HepG2 (cell line): ENCODE measurements around the gene KRT17. TPM values are rescaled to one million over a fixed set of nuclear protein-coding genes. Genes with fewer than 3 reads are reported as not detected.
A peak's percentile ranks its signal among the peaks of the same experiment; 100 is the strongest.

Experiments used
- AGO1 ChIP-seq: fragments of 200-400 bp; formaldehyde crosslinking; IDR thresholded peaks from 2 replicates; pipeline ENCODE4 v1.6.1; 2017; ENCODE audit warnings: mild to moderate bottlenecking, low read depth, low read length, moderate library complexity; ENCODE audit not compliant: poor library complexity, severe bottlenecking
- ARNT ChIP-seq: fragments of 450-650 bp; IDR thresholded peaks from 2 replicates; pipeline ENCODE4 v1.6.1; 2017
- CCAR2 ChIP-seq: fragments of 200-400 bp; formaldehyde crosslinking; optimal IDR thresholded peaks from 2 replicates; pipeline ENCODE3; 2018; ENCODE audit warnings: low read depth, mild to moderate bottlenecking, low read length, moderate library complexity
- FOXJ3 ChIP-seq: sonication (generic); formaldehyde crosslinking; IDR thresholded peaks from 2 replicates; pipeline ENCODE4 v1.4.0; 2020; ENCODE audit warnings: missing genetic modification reagents, mild to moderate bottlenecking, borderline replicate concordance
- GABPA ChIP-seq, 2 experiments: IDR thresholded peaks; 2 replicates each; pipeline ENCODE4 v1.6.1; 2011 to 2016; ENCODE audit warnings: low read depth in 2 of 2, low read length in 1 of 2, missing biosample characterization in 1 of 2, missing genetic modification characterization in 1 of 2
- HDAC2 ChIP-seq: sonication (generic); formaldehyde crosslinking; IDR thresholded peaks from 2 replicates; pipeline ENCODE4 v1.4.0; 2020; ENCODE audit warnings: missing genetic modification reagents
- KLF6 ChIP-seq: IDR thresholded peaks from 2 replicates; pipeline ENCODE4 v1.8.0; 2016; ENCODE audit warnings: missing biosample characterization, missing genetic modification reagents
- LBX2 ChIP-seq: sonication (generic); formaldehyde crosslinking; IDR thresholded peaks from 2 replicates; pipeline ENCODE4 v1.5.0; 2020; ENCODE audit warnings: missing genetic modification reagents, mild to moderate bottlenecking, borderline replicate concordance
- NCOA5 ChIP-seq: sonication (generic); formaldehyde crosslinking; IDR thresholded peaks from 2 replicates; pipeline ENCODE4 v1.4.0; 2020; ENCODE audit warnings: missing genetic modification reagents
- PBX3 ChIP-seq: sonication (generic); formaldehyde crosslinking; IDR thresholded peaks from 2 replicates; pipeline ENCODE4 v1.8.1; 2023; ENCODE audit warnings: missing genetic modification reagents, inconsistent platforms, borderline replicate concordance
- PCBP1 ChIP-seq: fragments of 200-400 bp; formaldehyde crosslinking; IDR thresholded peaks from 2 replicates; pipeline ENCODE4 v1.6.1; 2017; ENCODE audit warnings: mild to moderate bottlenecking, low read depth, low read length, borderline replicate concordance
- RBM39 ChIP-seq: fragments of 200-400 bp; formaldehyde crosslinking; IDR thresholded peaks from one replicate; pipeline ENCODE4 v1.6.1; 2018; ENCODE audit warnings: antibody characterized with exemption, mild to moderate bottlenecking, low read depth, low read length; ENCODE audit not compliant: poor library complexity, severe bottlenecking
- TOPORS ChIP-seq: sonication (generic); formaldehyde crosslinking; IDR thresholded peaks from 2 replicates; pipeline ENCODE4 v1.8.0; 2023; ENCODE audit warnings: mild to moderate bottlenecking, missing genetic modification reagents
- YEATS4 ChIP-seq: sonication (generic); formaldehyde crosslinking; IDR thresholded peaks from 2 replicates; pipeline ENCODE4 v1.4.0; 2020; ENCODE audit warnings: missing genetic modification reagents, borderline replicate concordance
- ZBTB20 ChIP-seq: sonication (generic); formaldehyde crosslinking; IDR thresholded peaks from 2 replicates; pipeline ENCODE4 v1.8.1; 2023; ENCODE audit warnings: missing genetic modification reagents, low read depth, mild to moderate bottlenecking, borderline replicate concordance
- ZFP36 ChIP-seq: fragments of 150-350 bp; IDR thresholded peaks from 2 replicates; pipeline ENCODE4 v1.6.1; 2018; ENCODE audit warnings: borderline replicate concordance, low read length, low read depth; ENCODE audit not compliant: partially characterized antibody
- ZNF12 ChIP-seq: sonication (generic); formaldehyde crosslinking; IDR thresholded peaks from 2 replicates; pipeline ENCODE4 v1.5.0; 2020; ENCODE audit warnings: missing genetic modification reagents
- ZNF350 ChIP-seq: sonication (generic); formaldehyde crosslinking; IDR thresholded peaks from 2 replicates; pipeline ENCODE4 v1.4.0; 2020; ENCODE audit warnings: mild to moderate bottlenecking, low read depth, missing genetic modification reagents, borderline replicate concordance
- ZNF572 ChIP-seq: sonication (generic); formaldehyde crosslinking; IDR thresholded peaks from 2 replicates; pipeline ENCODE4 v1.5.1; 2020; ENCODE audit warnings: mild to moderate bottlenecking, missing genetic modification reagents
- ZNF660 ChIP-seq: sonication (generic); formaldehyde crosslinking; IDR thresholded peaks from 2 replicates; pipeline ENCODE4 v1.5.1; 2020; ENCODE audit warnings: mild to moderate bottlenecking, low read depth, missing genetic modification reagents, borderline replicate concordance
- ZNF674 ChIP-seq: sonication (generic); formaldehyde crosslinking; IDR thresholded peaks from 2 replicates; pipeline ENCODE4 v1.5.0; 2020; ENCODE audit warnings: low read depth, mild to moderate bottlenecking, missing genetic modification reagents
- ZNF749 ChIP-seq: sonication (generic); formaldehyde crosslinking; IDR thresholded peaks from 2 replicates; pipeline ENCODE4 v1.8.0; 2022; ENCODE audit warnings: mild to moderate bottlenecking, missing genetic modification reagents, moderate library complexity, borderline replicate concordance
- ZNF766 ChIP-seq: sonication (generic); formaldehyde crosslinking; IDR thresholded peaks from 2 replicates; pipeline ENCODE4 v1.5.0; 2020; ENCODE audit warnings: missing genetic modification reagents, borderline replicate concordance
- polyA plus RNA-seq, 8 experiments: library from polyadenylated mRNA; depleted of rRNA in 3 of 8; stranded (reverse) in 7 of 8; unstranded in 1 of 8; fragments of >200 nt; fragmentation: Illumina TruSeq in 4 of 8; extraction: Trizol in 4 of 8; gene quantifications; 2 replicates each; pipeline versions ENCODE4 v1.2.1 to v1.2.3, GENCODE V29; 2011 to 2016; ENCODE audit warnings: low read depth in 4 of 8, missing spikeins in 1 of 8, mixed read lengths in 1 of 8; ENCODE audit not compliant: insufficient read depth in 1 of 8
- total RNA-seq, 5 experiments: library from RNA; depleted of rRNA; stranded (reverse); fragments of >200 nt; fragmentation: Illumina TruSeq; extraction: Trizol; gene quantifications; 2 replicates each; pipeline ENCODE4 v1.2.3, GENCODE V29; 2016; ENCODE audit warnings: low read depth in 1 of 5
- TF ChIP-seq, protein P1 (sequence below): sonication (generic); formaldehyde crosslinking; IDR thresholded peaks from 2 replicates; pipeline ENCODE4 v1.4.0; 2020; ENCODE audit warnings: missing genetic modification reagents, borderline replicate concordance
- TF ChIP-seq, protein P2 (sequence below): sonication (generic); formaldehyde crosslinking; IDR thresholded peaks from 2 replicates; pipeline ENCODE4 v1.4.0; 2020; ENCODE audit warnings: mild to moderate bottlenecking, missing genetic modification reagents

KRT17 gene
- total and polyA plus RNA-seq, 2 of the 13 experiments (the other 11 are each of a cell fraction or from before 2014, with no cell fraction given), result 0.38 to 0.82 TPM

GRCh38 chr17:41665566-41666236 lies 41.3 kb upstream of the KRT17 start (continued):
- TF ChIP-seq CCAR2 (no peak), GABPA (IDR thresholded peaks at IDR 0.05; ENCODE audit: low read depth, low read length) (no peak), GABPA (CRISPR knock-in tag; IDR thresholded peaks at IDR 0.05; ENCODE audit: low read depth) (no peak), ZNF749 (no peak), HDAC2 (CRISPR knock-in tag) (peak; percentile 65; the same call in 1 of the 2 replicates), KLF6 (CRISPR knock-in tag) (peak; percentile 86; the same call in 1 of the 2 replicates), ARNT (no peak), ZFP36 (no peak), PCBP1 (no peak), ZNF572 (no peak), ZNF674 (CRISPR knock-in tag) (no peak), ZNF766 (CRISPR knock-in tag) (no peak), TOPORS (CRISPR knock-in tag) (no peak; the same call in 1 of the 2 replicates), YEATS4 (CRISPR knock-in tag) (no peak), NCOA5 (CRISPR knock-in tag) (no peak), ZBTB20 (CRISPR knock-in tag) (0 out of 2 replicates have a peak, but pooled peaks have one; percentile 40), FOXJ3 (CRISPR knock-in tag) (no peak), RBM39 (peak; percentile 30), LBX2 (peak; percentile 54; the same call in 1 of the 2 replicates), PBX3 (no peak), ZNF12 (CRISPR knock-in tag) (no peak), ZNF350 (CRISPR knock-in tag) (peak; percentile 66; the same call in 1 of the 2 replicates), AGO1 (no peak), ZNF660 (CRISPR knock-in tag) (no peak)
- TF ChIP-seq, protein P1, sequence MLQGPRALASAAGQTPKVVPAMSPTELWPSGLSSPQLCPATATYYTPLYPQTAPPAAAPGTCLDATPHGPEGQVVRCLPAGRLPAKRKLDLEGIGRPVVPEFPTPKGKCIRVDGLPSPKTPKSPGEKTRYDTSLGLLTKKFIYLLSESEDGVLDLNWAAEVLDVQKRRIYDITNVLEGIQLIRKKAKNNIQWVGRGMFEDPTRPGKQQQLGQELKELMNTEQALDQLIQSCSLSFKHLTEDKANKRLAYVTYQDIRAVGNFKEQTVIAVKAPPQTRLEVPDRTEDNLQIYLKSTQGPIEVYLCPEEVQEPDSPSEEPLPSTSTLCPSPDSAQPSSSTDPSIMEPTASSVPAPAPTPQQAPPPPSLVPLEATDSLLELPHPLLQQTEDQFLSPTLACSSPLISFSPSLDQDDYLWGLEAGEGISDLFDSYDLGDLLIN (CRISPR knock-in tag), result no peak
- TF ChIP-seq, protein P2, sequence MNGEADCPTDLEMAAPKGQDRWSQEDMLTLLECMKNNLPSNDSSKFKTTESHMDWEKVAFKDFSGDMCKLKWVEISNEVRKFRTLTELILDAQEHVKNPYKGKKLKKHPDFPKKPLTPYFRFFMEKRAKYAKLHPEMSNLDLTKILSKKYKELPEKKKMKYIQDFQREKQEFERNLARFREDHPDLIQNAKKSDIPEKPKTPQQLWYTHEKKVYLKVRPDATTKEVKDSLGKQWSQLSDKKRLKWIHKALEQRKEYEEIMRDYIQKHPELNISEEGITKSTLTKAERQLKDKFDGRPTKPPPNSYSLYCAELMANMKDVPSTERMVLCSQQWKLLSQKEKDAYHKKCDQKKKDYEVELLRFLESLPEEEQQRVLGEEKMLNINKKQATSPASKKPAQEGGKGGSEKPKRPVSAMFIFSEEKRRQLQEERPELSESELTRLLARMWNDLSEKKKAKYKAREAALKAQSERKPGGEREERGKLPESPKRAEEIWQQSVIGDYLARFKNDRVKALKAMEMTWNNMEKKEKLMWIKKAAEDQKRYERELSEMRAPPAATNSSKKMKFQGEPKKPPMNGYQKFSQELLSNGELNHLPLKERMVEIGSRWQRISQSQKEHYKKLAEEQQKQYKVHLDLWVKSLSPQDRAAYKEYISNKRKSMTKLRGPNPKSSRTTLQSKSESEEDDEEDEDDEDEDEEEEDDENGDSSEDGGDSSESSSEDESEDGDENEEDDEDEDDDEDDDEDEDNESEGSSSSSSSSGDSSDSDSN (CRISPR knock-in tag), result peak; percentile 88; the same call in 1 of the 2 replicates
